GM21381 (cell line): ENCODE results near the gene ZP1.

Experiments
- ATAC-seq: cut with Tn5 transposase; IDR thresholded peaks from one replicate; pipeline ENCODE4 v1.9.1; 2021; ENCODE audit warnings: mild to moderate bottlenecking, moderate library complexity; ENCODE audit not compliant: unreplicated experiment

Gene ZP1

DNA sequence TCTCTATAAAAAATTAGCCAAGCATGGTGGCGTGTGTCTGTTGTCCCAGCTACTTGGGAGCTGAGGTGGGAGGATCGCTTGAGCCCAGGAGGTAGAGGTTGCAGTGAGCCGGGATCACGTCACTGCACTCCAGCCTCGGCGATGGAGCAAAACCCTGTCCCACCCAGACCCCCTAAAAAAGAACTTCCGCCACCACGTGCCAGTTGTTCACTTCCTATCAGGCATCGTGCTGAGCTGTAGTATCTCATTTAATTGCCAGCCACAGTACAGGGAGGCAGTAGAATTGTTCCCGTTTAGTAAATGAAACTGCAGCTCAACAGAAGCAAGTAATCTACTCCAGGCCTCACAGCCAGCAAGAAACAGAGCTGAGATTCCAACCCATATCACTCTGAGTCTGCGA, 53.9 kb downstream of the ZP1 start:
- no peak for ATAC-seq

- ATAC-seq = no peak
These were observed 54.5 kb downstream of the ZP1 start for GRCh38 chr11:60921777-60922335.

GRCh38 chr11:60922906-60923305, 55.6 kb downstream of the ZP1 start:
- no peak for ATAC-seq

DNA sequence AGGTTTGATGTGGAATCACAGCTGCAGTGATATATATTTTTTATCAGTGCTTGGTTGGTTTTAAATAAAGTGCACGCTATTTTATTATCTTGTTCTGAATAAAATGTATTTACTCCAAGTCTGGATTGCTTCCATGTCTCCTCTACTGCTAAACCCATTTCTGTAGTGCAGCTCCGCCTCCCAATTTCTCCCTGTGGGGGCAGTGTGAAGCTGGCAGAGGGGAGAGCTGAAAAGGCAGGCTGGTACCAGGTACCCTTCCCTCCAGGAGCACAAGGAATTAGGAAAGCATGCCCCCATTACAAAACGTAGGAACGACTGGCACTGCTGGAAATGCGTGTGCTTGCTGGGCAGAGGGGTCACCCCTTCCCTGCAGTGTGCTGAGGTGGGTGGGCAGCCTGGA, 56.0 kb downstream of the ZP1 start:
- ATAC-seq = no peak

GRCh38 chr11:60923800-60924109, 56.4 kb downstream of the ZP1 start:
- no peak for ATAC-seq

DNA sequence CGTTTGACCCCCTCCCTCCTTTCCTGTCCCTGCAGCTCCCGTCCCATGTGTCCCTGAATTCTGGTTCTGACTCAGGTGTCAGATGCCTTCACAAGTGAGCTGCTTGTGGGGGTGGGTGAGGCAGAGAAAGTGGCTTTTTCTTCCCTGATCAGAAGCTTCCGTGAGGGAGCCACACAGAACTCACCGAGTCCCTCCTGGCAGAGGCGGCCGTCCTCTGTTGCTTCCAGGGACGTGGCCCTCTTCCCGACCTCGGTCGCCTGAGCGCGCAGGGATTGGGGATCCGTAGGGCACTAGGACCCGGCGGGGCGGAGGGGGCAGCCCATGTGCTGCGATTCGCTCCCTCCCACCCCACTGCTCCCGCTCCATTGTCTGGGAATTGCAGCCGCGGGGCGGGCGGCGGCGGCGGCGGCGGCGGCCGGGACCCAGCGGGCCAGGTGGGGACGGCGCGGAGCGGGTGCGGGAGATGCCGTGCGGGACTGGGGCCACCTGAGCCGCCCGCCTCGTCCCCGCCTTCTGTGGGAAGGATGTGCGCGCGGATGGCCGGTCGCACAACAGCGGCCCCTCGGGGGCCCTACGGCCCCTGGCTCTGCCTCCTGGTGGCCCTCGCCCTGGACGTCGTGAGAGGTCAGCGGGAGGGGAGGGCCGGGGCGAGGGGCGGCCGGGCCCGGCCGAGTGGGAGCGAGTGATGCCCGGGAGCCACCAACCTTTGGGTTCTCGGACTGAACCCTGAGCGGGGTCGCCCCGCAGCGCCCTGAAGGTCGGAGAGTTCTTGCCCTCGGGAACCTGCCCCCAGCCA, 57.0 kb downstream of the ZP1 start, which contains the start of gene TMEM132A:
TMEM132A (plus strand) TSS at position 351 of the 796 bp plus-strand sequence; CDS start at position 525, 174 bp downstream.
- ATAC-seq = no peak
